Neural progenitor cell (in vitro differentiated cells): ENCODE results near the gene C19orf38.

ENCODE experiments used
- EZH2 ChIP-seq: fragments of 200-600 bp; sonication (generic); IDR thresholded peaks from 2 replicates; pipeline ENCODE4 v1.6.1; 2017; ENCODE audit warnings: antibody characterized with exemption, mild to moderate bottlenecking, moderate library complexity
- EZH2phosphoT487 ChIP-seq: fragments of 200-600 bp; sonication (generic); IDR thresholded peaks from 2 replicates; pipeline ENCODE4 v1.6.1; 2017; ENCODE audit warnings: antibody characterized with exemption
- TF ChIP-seq, protein P1 (sequence below): fragments of 200-600 bp; sonication (generic); IDR thresholded peaks from 2 replicates; pipeline ENCODE4 v1.5.1; 2017; ENCODE audit warnings: antibody characterized with exemption, mild to moderate bottlenecking

DNA sequence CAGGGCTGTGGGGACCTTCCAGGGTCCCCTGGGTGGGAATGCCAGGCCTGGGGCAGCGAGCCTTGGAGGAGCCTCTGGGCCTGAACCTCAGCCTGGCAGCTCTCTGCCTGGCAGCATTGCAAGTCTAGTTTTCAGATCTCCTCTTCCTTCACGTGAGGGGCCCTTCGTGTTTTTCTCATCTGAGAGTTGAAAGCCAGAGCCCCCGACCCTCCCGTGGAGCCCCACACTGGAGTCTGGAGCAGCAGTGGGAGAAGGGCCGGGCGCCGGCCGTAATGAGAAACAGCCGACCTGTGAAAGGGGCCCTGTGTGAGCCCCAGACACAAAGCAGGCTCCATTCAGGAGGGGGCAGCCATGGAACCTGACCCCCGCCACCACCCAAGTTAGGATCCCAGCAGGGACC, 31.5 kb upstream of the C19orf38 start:
- TF ChIP-seq, protein P1, sequence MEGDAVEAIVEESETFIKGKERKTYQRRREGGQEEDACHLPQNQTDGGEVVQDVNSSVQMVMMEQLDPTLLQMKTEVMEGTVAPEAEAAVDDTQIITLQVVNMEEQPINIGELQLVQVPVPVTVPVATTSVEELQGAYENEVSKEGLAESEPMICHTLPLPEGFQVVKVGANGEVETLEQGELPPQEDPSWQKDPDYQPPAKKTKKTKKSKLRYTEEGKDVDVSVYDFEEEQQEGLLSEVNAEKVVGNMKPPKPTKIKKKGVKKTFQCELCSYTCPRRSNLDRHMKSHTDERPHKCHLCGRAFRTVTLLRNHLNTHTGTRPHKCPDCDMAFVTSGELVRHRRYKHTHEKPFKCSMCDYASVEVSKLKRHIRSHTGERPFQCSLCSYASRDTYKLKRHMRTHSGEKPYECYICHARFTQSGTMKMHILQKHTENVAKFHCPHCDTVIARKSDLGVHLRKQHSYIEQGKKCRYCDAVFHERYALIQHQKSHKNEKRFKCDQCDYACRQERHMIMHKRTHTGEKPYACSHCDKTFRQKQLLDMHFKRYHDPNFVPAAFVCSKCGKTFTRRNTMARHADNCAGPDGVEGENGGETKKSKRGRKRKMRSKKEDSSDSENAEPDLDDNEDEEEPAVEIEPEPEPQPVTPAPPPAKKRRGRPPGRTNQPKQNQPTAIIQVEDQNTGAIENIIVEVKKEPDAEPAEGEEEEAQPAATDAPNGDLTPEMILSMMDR = no peak
- no peak for TF ChIP-seq EZH2phosphoT487
- TF ChIP-seq EZH2 = no peak
